Karpas-422 (cell line): Measurements from ENCODE around the gene MUC15. TPM values are rescaled to one million over a fixed set of nuclear protein-coding genes. Genes with fewer than 3 reads are reported as not detected.

Source experiments
- total RNA-seq: library from RNA; depleted of rRNA; stranded (reverse); fragments of >200 nt; shearing (Covaris generic); gene quantifications from 2 replicates; pipeline ENCODE4 v1.2.3, GENCODE V29; 2014; ENCODE audit warnings: low replicate concordance; rRNA removed

The MUC15 gene
- total RNA-seq, 1 experiment from 2014 or later = not detected

Other genes with a start within 250 kb of the MUC15 start
- not detected in 2 replicates for gene ANO3, start 240.1 kb downstream of the MUC15 start, total RNA-seq
- not detected in 2 replicates for gene SLC5A12, start 149.8 kb upstream of the MUC15 start, total RNA-seq